ENCODE results near the gene XBP1. TPM values are rescaled to one million over a fixed set of nuclear protein-coding genes. Genes with fewer than 3 reads are reported as not detected.
"Not testable (repeated sequence)": the region's sequence is repeated elsewhere in the genome, so short reads cannot be mapped to it uniquely, and the experiment has no call there.

XBP1 gene
- total and polyA plus RNA-seq, 2 of the 8 experiments (the other 6 are each of a cell fraction or from before 2014, with no cell fraction given), result 99.8 to 131 TPM

GRCh38 chr22:28759861-28760560, 40.4 kb downstream of the XBP1 start (continued):
- no peak for TF ChIP-seq EGR1 (IDR thresholded peaks at IDR 0.05; ENCODE audit: borderline replicate concordance, low read depth, low read length)

- not testable (repeated sequence) for H3K4me3 ChIP-seq (ENCODE audit: extremely low read depth in 1 of 4, insufficient read depth in 2 of 4, low read depth in 3 of 4, low read length in 4 of 4); H2BK20ac ChIP-seq (ENCODE audit: low read length); H3K23me2 ChIP-seq (ENCODE audit: low read depth, low read length); H3K27ac ChIP-seq (ENCODE audit: low read depth, low read length); H3K79me2 ChIP-seq (ENCODE audit: control insufficient read depth in 1 of 2, insufficient read depth in 2 of 2, low read length in 2 of 2); H2BK12ac ChIP-seq (ENCODE audit: low read depth, low read length); H2AFZ ChIP-seq (ENCODE audit: low read length); H3K9me3 ChIP-seq (ENCODE audit: insufficient read depth in 2 of 2, low read depth in 1 of 2, low read length in 1 of 2); H3K9ac ChIP-seq (replicated peaks in 1 of 4; ENCODE audit: extremely low read depth in 1 of 4, low read depth in 3 of 4, low read length in 3 of 4); H3K79me1 ChIP-seq (ENCODE audit: low read depth, low read length); H3K4me1 ChIP-seq (replicated peaks in 1 of 4; ENCODE audit: control insufficient read depth in 3 of 4, insufficient read depth in 4 of 4, low read length in 3 of 4); H2BK15ac ChIP-seq (ENCODE audit: low read length); DNase-seq (ENCODE audit: low read depth in 1 of 2, low spot score in 2 of 2); H4K20me1 ChIP-seq (replicated peaks in 1 of 2; ENCODE audit: control insufficient read depth in 1 of 2, insufficient read depth in 2 of 2, low read length in 2 of 2); H4K91ac ChIP-seq (replicated peaks; ENCODE audit: insufficient read length, low read length); H3K14ac ChIP-seq (ENCODE audit: insufficient read length); H3K18ac ChIP-seq (ENCODE audit: extremely low read depth, low read length); H2BK5ac ChIP-seq (ENCODE audit: low read depth, low read length); FAIRE-seq; H3K23ac ChIP-seq (ENCODE audit: insufficient read length); H3K27me3 ChIP-seq (replicated peaks in 1 of 4; ENCODE audit: control insufficient read depth in 3 of 4, extremely low read depth in 1 of 4, insufficient read depth in 3 of 4, low read length in 3 of 4); H4K8ac ChIP-seq (ENCODE audit: extremely low read depth, insufficient read depth, low read length); H3K56ac ChIP-seq (replicated peaks; ENCODE audit: insufficient read length, low read depth, low read length); H2AK5ac ChIP-seq (ENCODE audit: low read depth, low read length); H3K4ac ChIP-seq (replicated peaks; ENCODE audit: insufficient read length, low read depth, low read length); H2BK120ac ChIP-seq (replicated peaks; ENCODE audit: low read depth, low read length); H3K4me2 ChIP-seq (ENCODE audit: insufficient read depth in 1 of 2, low read depth in 2 of 2, low read length in 2 of 2); H4K5ac ChIP-seq (ENCODE audit: insufficient read length, low read depth, low read length)
- POLR2A ChIA-PET (ENCODE audit: partially characterized antibody), result interaction anchor here (1.0 kb wide), 1 partner anchor 39 kb away, joined by 7 read pairs; no protein-coding TSS in a partner anchor
- 100% methylated on average over 3 of the region's 3 CpGs; no CpG with 5 or more reads in 1 of the 2 experiments for WGBS, 2 experiments (ENCODE audit: extremely low coverage in 1 of 2, insufficient coverage in 1 of 2, insufficient read length in 1 of 2, insufficient replicate concordance in 2 of 2, low coverage in 1 of 2, low lambda C conversion rate in 2 of 2, missing lambda C conversion rate in 1 of 2)
- peaks cover 0 to 22% (median 9%) of the 10 kb centered on the region in 4 experiments; a peak in 6 of 8 replicates for H3K36me3 ChIP-seq (ENCODE audit: control insufficient read depth in 2 of 4, insufficient read depth in 4 of 4, low read length in 3 of 4)
- CTCF ChIA-PET (ENCODE audit: partially characterized antibody), result interaction anchor here (1.8 kb wide), 1 partner anchor 12 kb away, joined by 4 read pairs; no protein-coding TSS in a partner anchor
Observed at GRCh38 chr22:28754512-28754911, 45.9 kb downstream of the XBP1 start.

Data from H1 (cell line).